Aorta (tissue), 5 donors: ENCODE results near the gene CHKB. TPM values are rescaled to one million over a fixed set of nuclear protein-coding genes. Genes with fewer than 3 reads are reported as not detected.
A peak's percentile ranks its signal among the peaks of the same experiment; 100 is the strongest.
"Not testable (repeated sequence)": the region's sequence is repeated elsewhere in the genome, so short reads cannot be mapped to it uniquely, and the experiment has no call there.

ENCODE experiments used
- ATAC-seq: fragments of 200-7000 bp; cut with Tn5 transposase; one replicate; pipeline ENCODE4 v1.9.1; 2022; ENCODE audit warnings: moderate library complexity; ENCODE audit not compliant: low FRiP score
- DNase-seq, 2 donors: peaks; one replicate each; pipeline ENCODE4 v3.0.0-alpha.2; 2020
- H3K27ac ChIP-seq, 2 donors: one replicate each; pipeline ENCODE4 v1.5.1; 2013; ENCODE audit warnings: low read length in 2 of 2, mild to moderate bottlenecking in 2 of 2, moderate library complexity in 2 of 2, control low read depth in 1 of 2, inconsistent platforms in 1 of 2, low read depth in 1 of 2
- H3K27me3 ChIP-seq, 2 donors: one replicate each; pipeline ENCODE4 v1.6.1; 2013; ENCODE audit warnings: control low read depth in 1 of 2, low read length in 1 of 2, mild to moderate bottlenecking in 1 of 2, moderate library complexity in 1 of 2; ENCODE audit not compliant: insufficient read depth in 2 of 2, control insufficient read depth in 1 of 2
- H3K36me3 ChIP-seq, 2 donors: one replicate each; pipeline ENCODE4 v1.6.1; 2013; ENCODE audit warnings: control low read depth in 1 of 2, low read length in 1 of 2, mild to moderate bottlenecking in 1 of 2; ENCODE audit not compliant: insufficient read depth in 2 of 2, control insufficient read depth in 1 of 2
- H3K4me1 ChIP-seq, 2 donors: one replicate each; pipeline ENCODE4 v1.6.1; 2013; ENCODE audit warnings: low read length in 2 of 2, control low read depth in 1 of 2, mild to moderate bottlenecking in 1 of 2, moderate library complexity in 1 of 2; ENCODE audit not compliant: insufficient read depth in 2 of 2, control insufficient read depth in 1 of 2
- H3K4me3 ChIP-seq, 2 donors: one replicate each; pipeline ENCODE4 v1.5.1; 2013; ENCODE audit warnings: low read length in 2 of 2, control low read depth in 1 of 2, mild to moderate bottlenecking in 1 of 2
- H3K9me3 ChIP-seq: one replicate; pipeline ENCODE4 v1.6.1; 2013; ENCODE audit warnings: mild to moderate bottlenecking, low read length; ENCODE audit not compliant: control insufficient read depth
- WGBS, 2 donors: extraction: QIAGEN DNeasy Blood & Tissue Kit; methylation state at CpG; one replicate each; pipeline ENCODE4 v1.1.7; 2013; 5-methylcytosine and 5-hydroxymethylcytosine counted together
- intact Hi-C, 2 donors: fragments of 100-400 bp; cut with DNase I; formaldehyde crosslinking; loops; one replicate each; pipeline versions ENCODE4 v1.14.2 to v1.15.0; 2022
- polyA plus RNA-seq, 2 donors: library from polyadenylated mRNA; stranded (reverse); fragments of 200-250 nt; gene quantifications; one replicate each; pipeline ENCODE4 v1.2.3, GENCODE V29; 2013
- total RNA-seq, 2 donors: library from RNA; stranded (reverse); fragmentation: NEBNext Ultra II Directional; extraction: Animal tissue kit (Norgen Biotek cat#: 25700); gene quantifications; one replicate each; pipeline ENCODE4 v1.2.1, GENCODE V29; 2021
- donor health status: healthy with polysubstance abuse.
- donor health status: Bipolar disorder and iron deficiency.
- donor health status: DM: no; HTN: no; CAD: no.
- donor health status: DM: no; HTN: no; CAD: no.
- donor health status: DM: yes; HTN: yes; CAD: no.

CHKB gene
- total and polyA plus RNA-seq, 4 donors: 28.4 to 544 (median 57.7) TPM

DNA sequence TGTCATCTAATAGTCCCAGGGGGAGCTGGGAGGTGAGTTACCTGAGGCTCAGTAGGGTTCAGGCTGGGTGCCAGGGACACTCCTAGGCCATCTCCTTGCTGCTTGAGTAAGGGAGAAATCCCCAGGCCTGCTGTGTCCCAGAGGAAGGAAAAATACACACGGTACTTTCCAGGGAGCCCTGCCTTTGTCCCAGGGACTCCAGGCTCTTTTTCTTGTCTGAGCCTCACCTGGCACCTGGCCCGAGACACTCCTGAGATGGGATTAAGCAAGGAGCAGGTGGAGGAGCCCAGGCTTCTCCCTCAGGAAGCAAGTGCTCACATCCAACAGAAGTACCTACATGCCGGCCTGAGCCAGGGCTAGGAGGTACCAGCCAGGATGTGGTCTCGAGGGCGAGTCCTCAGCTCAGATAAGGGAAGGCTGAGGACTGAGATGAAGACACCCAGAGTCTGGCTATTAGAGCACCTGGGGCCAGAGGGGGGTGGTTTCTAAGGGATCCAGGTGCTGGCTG is 37.8 kb downstream of the CHKB start:
- H3K36me3 ChIP-seq: no peaks in the 10 kb centered on the region
- H3K9me3 ChIP-seq: no peaks in the 10 kb centered on the region
- H3K27me3 ChIP-seq: no peaks in the 10 kb centered on the region
- no peaks in the 10 kb centered on the region for H3K4me1 ChIP-seq
- ATAC-seq (no peak), DNase-seq (peak in 1 of 2 donors; percentile 47)
- no peak overlapping the region for H3K27ac ChIP-seq
- H3K4me3 ChIP-seq: no peak overlapping the region
- intact Hi-C loops: no loop called here
- 84 to 88% methylated on average over 5 of the region's 5 CpGs for WGBS, 2 donors

DNA sequence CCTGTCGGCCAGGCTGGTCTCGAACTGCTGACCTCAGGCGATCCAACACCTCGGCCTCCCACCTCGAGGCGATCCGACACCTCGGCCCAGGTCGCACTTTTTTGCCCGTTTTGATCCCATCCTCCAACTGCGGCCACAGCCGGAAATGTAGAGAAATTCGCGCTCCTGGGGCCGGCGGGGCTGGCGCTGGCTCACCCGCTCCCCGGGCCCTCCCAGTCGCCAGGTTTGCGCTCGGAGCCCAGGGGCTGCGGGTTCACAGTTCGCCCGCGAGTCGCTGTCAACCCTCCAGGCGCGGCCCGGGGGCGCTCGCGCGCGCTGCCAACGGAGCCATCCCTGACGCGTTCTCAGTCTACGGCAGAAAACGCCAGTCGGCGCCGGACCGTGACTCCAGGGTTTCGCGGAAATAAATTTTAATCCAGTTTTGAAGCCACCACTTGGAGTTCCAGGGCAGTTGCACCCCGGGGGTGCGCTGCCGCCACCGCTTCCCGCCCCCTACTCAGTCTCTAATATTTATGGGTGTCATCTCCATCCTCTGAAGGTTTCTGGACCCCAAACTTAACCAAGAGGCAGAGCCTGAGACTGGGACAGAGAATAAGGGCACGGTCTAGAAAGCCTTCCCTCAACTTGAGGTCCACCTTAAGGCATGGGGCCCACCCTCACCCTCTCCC is 38.4 kb downstream of the CHKB start:
- no peak overlapping the region for H3K27ac ChIP-seq
- no peaks in the 10 kb centered on the region for H3K27me3 ChIP-seq
- ATAC-seq (no peak), DNase-seq (peak; percentile 85 to 92)
- H3K4me1 ChIP-seq: no peaks in the 10 kb centered on the region
- 3 to 6% methylated on average over 52 of the region's 52 CpGs for WGBS, 2 donors
- no peaks in the 10 kb centered on the region for H3K9me3 ChIP-seq
- H3K4me3 ChIP-seq: no peak overlapping the region
- intact Hi-C loops: no loop called here
- H3K36me3 ChIP-seq: no peaks in the 10 kb centered on the region

- H3K27me3 ChIP-seq: no peaks in the 10 kb centered on the region
- H3K27ac ChIP-seq: no peak overlapping the region
- intact Hi-C loops: no loop called here
- peak; percentile 4 for ATAC-seq
- no peaks in the 10 kb centered on the region for H3K9me3 ChIP-seq
- H3K4me1 ChIP-seq: no peaks in the 10 kb centered on the region
- no peaks in the 10 kb centered on the region for H3K36me3 ChIP-seq
- DNase-seq: peak in 1 of 2 donors; percentile 77
- WGBS, 2 donors: 93 to 94% methylated on average over 19 of the region's 19 CpGs
- no peak overlapping the region for H3K4me3 ChIP-seq
Observed at GRCh38 chr22:50542416-50542927, 40.2 kb downstream of the CHKB start.

DNA sequence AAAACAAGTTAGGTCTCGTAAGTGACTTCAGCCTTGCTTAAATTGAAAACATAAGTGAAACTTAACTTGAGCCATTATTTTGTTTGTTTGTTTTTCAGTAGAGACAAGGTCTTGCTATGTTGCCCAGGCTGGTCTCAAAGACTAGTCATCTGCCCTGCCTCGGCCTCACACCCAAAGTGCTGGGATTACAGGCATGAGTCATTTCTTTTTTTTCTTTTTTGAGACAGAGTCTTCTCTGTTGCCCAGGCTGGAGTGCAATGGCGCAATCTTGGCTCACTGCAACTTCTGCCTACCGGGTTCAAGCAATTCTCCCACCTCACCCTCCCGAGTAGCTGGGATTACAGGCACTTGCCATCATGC is 41.0 kb downstream of the CHKB start:
- H3K27me3 ChIP-seq, ATAC-seq, H3K9me3 ChIP-seq, H3K27ac ChIP-seq, H3K4me1 ChIP-seq, H3K4me3 ChIP-seq, H3K36me3 ChIP-seq, intact Hi-C loops: not testable (repeated sequence)
- DNase-seq: peak in 1 of 2 donors; percentile 76
- 78 to 83% methylated on average over 5 of the region's 5 CpGs for WGBS, 2 donors

DNA sequence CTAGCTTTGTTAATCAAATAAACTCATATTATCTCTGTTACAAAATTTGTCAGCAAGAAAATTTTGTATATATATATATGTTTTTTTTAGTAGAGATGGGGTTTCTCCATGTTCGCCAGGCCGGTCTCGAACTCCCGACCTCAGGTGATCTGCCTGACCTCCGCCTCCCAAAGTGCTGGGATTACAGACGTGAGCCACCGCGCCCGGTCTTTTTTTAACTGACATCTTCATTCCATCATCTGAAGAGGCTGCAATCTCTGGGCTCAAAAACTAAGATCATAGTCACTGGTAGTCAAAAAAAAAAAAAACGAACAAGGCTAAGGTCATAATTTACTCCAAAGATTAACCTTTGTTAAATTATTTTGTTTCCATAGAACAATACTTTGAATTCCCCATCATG is 42.3 kb downstream of the CHKB start:
- intact Hi-C loops: no loop called here
- WGBS, 2 donors: 82% methylated on average over 10 of the region's 10 CpGs
- no peaks in the 10 kb centered on the region for H3K4me1 ChIP-seq

GRCh38 chr22:50537765-50538164 is 44.9 kb downstream of the CHKB start:
- no peaks in the 10 kb centered on the region for H3K27me3 ChIP-seq
- H3K27ac ChIP-seq: no peak overlapping the region
- WGBS, 2 donors: 81 to 84% methylated on average over 13 of the region's 13 CpGs

More for the DNA sequence above, 42.3 kb downstream of the CHKB start:
- H3K27ac ChIP-seq: no peak overlapping the region
- no peaks in the 10 kb centered on the region for H3K36me3 ChIP-seq
- H3K4me3 ChIP-seq: no peak overlapping the region
- no peaks in the 10 kb centered on the region for H3K9me3 ChIP-seq
- no peak for ATAC-seq
- no peaks in the 10 kb centered on the region for H3K27me3 ChIP-seq
- DNase-seq: peak in 1 of 2 donors; percentile 41

DNA sequence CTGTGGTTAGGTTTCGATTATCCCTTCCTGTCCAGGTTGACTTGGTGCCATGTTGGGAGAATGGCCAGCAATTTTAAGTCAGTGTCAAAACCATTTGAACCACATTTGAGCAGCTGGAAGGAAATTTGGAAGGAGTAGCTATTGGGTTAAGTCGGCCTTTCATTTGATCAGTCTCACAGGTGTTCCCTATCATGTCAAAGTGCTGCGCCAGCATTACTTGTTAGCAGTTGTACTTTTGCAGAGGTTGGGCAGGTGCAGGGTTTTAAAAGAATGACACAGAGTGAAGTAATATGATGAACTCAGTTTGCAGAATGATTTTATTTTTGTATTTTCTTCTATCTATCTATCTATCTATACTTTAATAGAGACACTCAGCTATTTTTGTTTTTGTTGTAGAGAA is 46.4 kb downstream of the CHKB start:
- Histone ChIP-seq H3K9me3 (no peaks in the 10 kb centered on the region), H3K27ac (no peak overlapping the region), H3K4me3 (no peak overlapping the region), H3K27me3 (no peaks in the 10 kb centered on the region), H3K4me1 (no peaks in the 10 kb centered on the region), H3K36me3 (no peaks in the 10 kb centered on the region)
- intact Hi-C loops: no loop called here
- DNase-seq (no peak), ATAC-seq (no peak)
- 81 to 84% methylated on average over 3 of the region's 3 CpGs for WGBS, 2 donors

More at GRCh38 chr22:50537765-50538164, 44.9 kb downstream of the CHKB start:
- no peaks in the 10 kb centered on the region for H3K36me3 ChIP-seq
- intact Hi-C loops: no loop called here
- peak; percentile 41 to 69 for DNase-seq
- no peaks in the 10 kb centered on the region for H3K9me3 ChIP-seq
- no peaks in the 10 kb centered on the region for H3K4me1 ChIP-seq
- no peak overlapping the region for H3K4me3 ChIP-seq
- no peak for ATAC-seq

DNA sequence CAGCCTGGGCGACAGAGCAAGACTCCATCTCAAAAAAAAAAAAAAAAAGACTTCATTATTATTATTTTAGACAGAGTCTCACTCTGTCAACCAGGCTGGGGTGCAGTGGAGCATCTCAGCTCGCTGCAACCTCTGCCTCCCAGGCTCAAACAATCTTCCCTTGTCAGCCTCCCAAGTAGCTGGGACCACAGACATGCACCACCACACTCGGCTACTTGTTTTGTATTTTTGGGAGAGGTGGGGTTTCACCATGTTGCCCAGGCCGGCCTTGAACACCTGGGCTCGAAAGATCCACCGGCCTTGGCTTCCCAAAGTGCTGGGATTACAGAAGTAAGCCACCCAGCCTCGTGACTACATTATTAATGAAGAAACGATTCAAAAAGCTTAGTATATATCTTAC is 47.5 kb downstream of the CHKB start:
- no peak for ATAC-seq
- H3K9me3 ChIP-seq: no peaks in the 10 kb centered on the region
- no peak overlapping the region for H3K4me3 ChIP-seq
- no peaks in the 10 kb centered on the region for H3K27me3 ChIP-seq
- no peak overlapping the region for H3K27ac ChIP-seq
- H3K36me3 ChIP-seq: no peaks in the 10 kb centered on the region
- peak in 1 of 2 donors; percentile 27 for DNase-seq
- no peaks in the 10 kb centered on the region for H3K4me1 ChIP-seq
- intact Hi-C loops: no loop called here
- 89 to 91% methylated on average over 7 of the region's 8 CpGs for WGBS, 2 donors
